ENCODE measurements around the gene TDO2. TPM values are rescaled to one million over a fixed set of nuclear protein-coding genes. Genes with fewer than 3 reads are reported as not detected.
"Not testable (repeated sequence)": the region's sequence is repeated elsewhere in the genome, so short reads cannot be mapped to it uniquely, and the experiment has no call there.

TDO2 gene
- total RNA-seq, 1 donor from 2014 or later: not detected

- no peak for TF ChIP-seq POLR2A (IDR thresholded peaks at IDR 0.05)
- TF ChIP-seq POLR2AphosphoS5 (IDR thresholded peaks at IDR 0.05; ENCODE audit: insufficient read depth in 1 of 2, low read depth in 1 of 2): no peak
- TF ChIP-seq, protein P1, sequence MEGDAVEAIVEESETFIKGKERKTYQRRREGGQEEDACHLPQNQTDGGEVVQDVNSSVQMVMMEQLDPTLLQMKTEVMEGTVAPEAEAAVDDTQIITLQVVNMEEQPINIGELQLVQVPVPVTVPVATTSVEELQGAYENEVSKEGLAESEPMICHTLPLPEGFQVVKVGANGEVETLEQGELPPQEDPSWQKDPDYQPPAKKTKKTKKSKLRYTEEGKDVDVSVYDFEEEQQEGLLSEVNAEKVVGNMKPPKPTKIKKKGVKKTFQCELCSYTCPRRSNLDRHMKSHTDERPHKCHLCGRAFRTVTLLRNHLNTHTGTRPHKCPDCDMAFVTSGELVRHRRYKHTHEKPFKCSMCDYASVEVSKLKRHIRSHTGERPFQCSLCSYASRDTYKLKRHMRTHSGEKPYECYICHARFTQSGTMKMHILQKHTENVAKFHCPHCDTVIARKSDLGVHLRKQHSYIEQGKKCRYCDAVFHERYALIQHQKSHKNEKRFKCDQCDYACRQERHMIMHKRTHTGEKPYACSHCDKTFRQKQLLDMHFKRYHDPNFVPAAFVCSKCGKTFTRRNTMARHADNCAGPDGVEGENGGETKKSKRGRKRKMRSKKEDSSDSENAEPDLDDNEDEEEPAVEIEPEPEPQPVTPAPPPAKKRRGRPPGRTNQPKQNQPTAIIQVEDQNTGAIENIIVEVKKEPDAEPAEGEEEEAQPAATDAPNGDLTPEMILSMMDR (IDR thresholded peaks at IDR 0.05): no peak
- Histone ChIP-seq H3K36me3 (no peaks in the 10 kb centered on the region), H3K27ac (no peak overlapping the region), H3K4me3 (no peak overlapping the region), H3K4me1 (no peaks in the 10 kb centered on the region), H3K9me3 (no peaks in the 10 kb centered on the region), H3K27me3 (no peaks in the 10 kb centered on the region)
- intact Hi-C loops (cut with DNase I): no loop called here
- no peak for DNase-seq (ENCODE audit: extremely low spot score in 2 of 2)
Observed at GRCh38 chr4:155891058-155891457, 12.4 kb upstream of the TDO2 start.

- H3K4me1 ChIP-seq; H3K9me3 ChIP-seq; H3K27ac ChIP-seq; H3K27me3 ChIP-seq; H3K36me3 ChIP-seq; H3K4me3 ChIP-seq; DNase-seq (ENCODE audit: extremely low spot score in 2 of 2); intact Hi-C loops (cut with DNase I): not testable (repeated sequence)
Observed at GRCh38 chr4:155898371-155898770, 5.1 kb upstream of the TDO2 start.

GRCh38 chr4:155899891-155900290 is 3.6 kb upstream of the TDO2 start:
- Histone ChIP-seq H3K27ac (no peak overlapping the region), H3K9me3 (no peaks in the 10 kb centered on the region), H3K36me3 (no peaks in the 10 kb centered on the region), H3K4me3 (no peak overlapping the region), H3K27me3 (no peaks in the 10 kb centered on the region), H3K4me1 (no peaks in the 10 kb centered on the region)
- intact Hi-C loops (cut with DNase I): no loop called here
- TF ChIP-seq, protein P1 (IDR thresholded peaks at IDR 0.05): no peak
- TF ChIP-seq POLR2A (IDR thresholded peaks at IDR 0.05) (no peak), POLR2AphosphoS5 (IDR thresholded peaks at IDR 0.05; ENCODE audit: insufficient read depth in 1 of 2, low read depth in 1 of 2) (no peak)
- DNase-seq (ENCODE audit: extremely low spot score in 2 of 2): no peak

DNA sequence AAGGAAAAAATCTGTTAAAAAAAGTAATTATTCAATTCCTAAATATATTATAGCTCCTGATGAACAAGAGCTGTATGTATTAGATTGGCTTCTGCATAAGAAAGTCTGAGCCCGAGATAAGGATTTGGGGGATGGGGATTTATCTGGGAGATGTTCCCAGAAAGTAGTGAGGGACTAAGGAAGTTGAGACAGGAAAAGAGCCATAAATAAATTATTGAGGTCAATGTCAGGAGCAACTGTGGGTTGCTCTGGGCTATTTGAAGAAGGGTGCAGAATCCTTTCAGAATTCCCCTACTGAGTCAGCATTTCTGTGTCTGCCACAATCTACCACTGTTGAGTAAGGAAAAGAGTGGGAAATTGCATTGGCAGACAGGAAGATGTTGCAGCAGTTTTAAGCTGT is 3.1 kb upstream of the TDO2 start:
- H3K4me3 ChIP-seq: no peak overlapping the region
- H3K4me1 ChIP-seq: no peaks in the 10 kb centered on the region
- H3K36me3 ChIP-seq: no peaks in the 10 kb centered on the region
- intact Hi-C loops (cut with DNase I): no loop called here
- DNase-seq (ENCODE audit: extremely low spot score in 2 of 2): no peak
- H3K27me3 ChIP-seq: no peaks in the 10 kb centered on the region
- TF ChIP-seq, protein P1 (IDR thresholded peaks at IDR 0.05): no peak
- no peak for TF ChIP-seq POLR2AphosphoS5 (IDR thresholded peaks at IDR 0.05; ENCODE audit: insufficient read depth in 1 of 2, low read depth in 1 of 2)
- no peak for TF ChIP-seq POLR2A (IDR thresholded peaks at IDR 0.05)
- H3K27ac ChIP-seq: no peak overlapping the region
- H3K9me3 ChIP-seq: no peaks in the 10 kb centered on the region

- TF ChIP-seq POLR2AphosphoS5 (IDR thresholded peaks at IDR 0.05; ENCODE audit: insufficient read depth in 1 of 2, low read depth in 1 of 2) (no peak), POLR2A (IDR thresholded peaks at IDR 0.05) (no peak)
- TF ChIP-seq, protein P1 (IDR thresholded peaks at IDR 0.05): no peak
- Histone ChIP-seq H3K36me3 (no peaks in the 10 kb centered on the region), H3K4me3 (no peak overlapping the region), H3K9me3 (no peaks in the 10 kb centered on the region), H3K27ac (no peak overlapping the region), H3K27me3 (no peaks in the 10 kb centered on the region), H3K4me1 (no peaks in the 10 kb centered on the region)
- DNase-seq (ENCODE audit: extremely low spot score in 2 of 2): no peak
- intact Hi-C loops (cut with DNase I): no loop called here
Observed at GRCh38 chr4:155901013-155901412, 2.5 kb upstream of the TDO2 start.

- no peaks in the 10 kb centered on the region for H3K4me1 ChIP-seq
- DNase-seq (ENCODE audit: extremely low spot score in 2 of 2): no peak
- intact Hi-C loops (cut with DNase I): no loop called here
- H3K36me3 ChIP-seq: no peaks in the 10 kb centered on the region
- no peaks in the 10 kb centered on the region for H3K27me3 ChIP-seq
- H3K9me3 ChIP-seq: no peaks in the 10 kb centered on the region
- no peak overlapping the region for H3K4me3 ChIP-seq
- no peak overlapping the region for H3K27ac ChIP-seq
- TF ChIP-seq POLR2A (IDR thresholded peaks at IDR 0.05): no peak
- no peak for TF ChIP-seq POLR2AphosphoS5 (IDR thresholded peaks at IDR 0.05; ENCODE audit: insufficient read depth in 1 of 2, low read depth in 1 of 2)
- TF ChIP-seq, protein P1 (IDR thresholded peaks at IDR 0.05): no peak
Observed at GRCh38 chr4:155904331-155904730, 835 bp downstream of the TDO2 start.
